ENCODE results near the gene ZSCAN2. TPM values are rescaled to one million over a fixed set of nuclear protein-coding genes. Genes with fewer than 3 reads are reported as not detected.
"Not testable (repeated sequence)": the region's sequence is repeated elsewhere in the genome, so short reads cannot be mapped to it uniquely, and the experiment has no call there.

The ZSCAN2 gene
- total and polyA plus RNA-seq, 10 of the 15 experiments (the other 5 are each of a cell fraction or from before 2014, with no cell fraction given) = 2.7 to 13.2 (median 8.6) TPM

GRCh38 chr15:84579261-84579721 lies 21.5 kb upstream of the ZSCAN2 start:
- H3K4me1 ChIP-seq (ENCODE audit: control insufficient read depth, insufficient read depth, low read length); ATAC-seq; H3K27me3 ChIP-seq (replicated peaks in 1 of 2; ENCODE audit: control insufficient read depth in 2 of 2, insufficient read depth in 2 of 2, low read length in 1 of 2); H3K4me3 ChIP-seq; DNase-seq (ENCODE audit: low read depth, low spot score); RAD21 ChIA-PET (ENCODE audit: unreplicated experiment); SMC1A ChIA-PET (ENCODE audit: uncharacterized antibody, unreplicated experiment); in situ Hi-C loops (cut with MboI); POLR2A ChIA-PET; H3K79me2 ChIP-seq (ENCODE audit: control insufficient read depth, insufficient read depth, low read length); H2AFZ ChIP-seq (ENCODE audit: control insufficient read depth, low read depth, low read length); H3K4me2 ChIP-seq (ENCODE audit: control insufficient read depth, insufficient read depth); intact Hi-C loops (cut with micrococcal nuclease; ENCODE audit: unreplicated experiment); BruUV-seq (replicated peaks); H3K27ac ChIP-seq (ENCODE audit: control insufficient read depth, insufficient read depth); H4K20me1 ChIP-seq (ENCODE audit: control insufficient read depth, insufficient read depth); H3K9me3 ChIP-seq (replicated peaks; ENCODE audit: control insufficient read depth, insufficient read depth, low read length); H3K9ac ChIP-seq (ENCODE audit: control insufficient read depth, insufficient read depth, low read length); H3K36me3 ChIP-seq (ENCODE audit: control insufficient read depth in 2 of 2, insufficient read depth in 2 of 2, low read length in 1 of 2): not testable (repeated sequence)
- peak; percentile 54 for FAIRE-seq
- CTCF ChIA-PET = interaction anchor here (0.8 to 1.0 kb wide), 2 partner anchors 9 to 12 kb away, joined by 3 to 4 read pairs; no protein-coding TSS in a partner anchor
- WGBS (ENCODE audit: insufficient coverage, insufficient replicate concordance, low lambda C conversion rate, missing lambda C conversion rate) = 40% methylated on average over 7 of the region's 7 CpGs

- H3K4me3 ChIP-seq; RAD21 ChIA-PET (ENCODE audit: unreplicated experiment); ATAC-seq; H3K4me2 ChIP-seq (ENCODE audit: control insufficient read depth, insufficient read depth); H3K9ac ChIP-seq (ENCODE audit: control insufficient read depth, insufficient read depth, low read length); H3K79me2 ChIP-seq (ENCODE audit: control insufficient read depth, insufficient read depth, low read length); DNase-seq (ENCODE audit: low read depth, low spot score); H3K27ac ChIP-seq (ENCODE audit: control insufficient read depth, insufficient read depth); H3K36me3 ChIP-seq (ENCODE audit: control insufficient read depth in 2 of 2, insufficient read depth in 2 of 2, low read length in 1 of 2); in situ Hi-C loops (cut with MboI); H3K4me1 ChIP-seq (ENCODE audit: control insufficient read depth, insufficient read depth, low read length); FAIRE-seq; SMC1A ChIA-PET (ENCODE audit: uncharacterized antibody, unreplicated experiment); CTCF ChIA-PET; POLR2A ChIA-PET; H2AFZ ChIP-seq (ENCODE audit: control insufficient read depth, low read depth, low read length); H4K20me1 ChIP-seq (ENCODE audit: control insufficient read depth, insufficient read depth); intact Hi-C loops (cut with micrococcal nuclease; ENCODE audit: unreplicated experiment); H3K27me3 ChIP-seq (replicated peaks in 1 of 2; ENCODE audit: control insufficient read depth in 2 of 2, insufficient read depth in 2 of 2, low read length in 1 of 2); H3K9me3 ChIP-seq (replicated peaks; ENCODE audit: control insufficient read depth, insufficient read depth, low read length); BruUV-seq (replicated peaks): not testable (repeated sequence)
- 18% methylated on average over 5 of the region's 7 CpGs for WGBS (ENCODE audit: insufficient coverage, insufficient replicate concordance, low lambda C conversion rate, missing lambda C conversion rate)
These were observed 19.0 kb upstream of the ZSCAN2 start for GRCh38 chr15:84581676-84582428.

All from GM12878 (cell line).